Measurements from ENCODE around the gene RANGAP1. TPM values are rescaled to one million over a fixed set of nuclear protein-coding genes. Genes with fewer than 3 reads are reported as not detected.

Gene RANGAP1
- total and polyA plus RNA-seq, 2 of the 13 experiments (the other 11 are each of a cell fraction or from before 2014, with no cell fraction given): 51.8 to 83.9 TPM

- TF ChIP-seq BCLAF1 (IDR thresholded peaks at IDR 0.05): no peak
- no peak for TF ChIP-seq ISL2 (CRISPR knock-in tag; IDR thresholded peaks at IDR 0.05)
- no peak for TF ChIP-seq AKNA (CRISPR knock-in tag; IDR thresholded peaks at IDR 0.05; ENCODE audit: borderline replicate concordance)
- no peak for TF ChIP-seq HOXA5 (CRISPR knock-in tag; IDR thresholded peaks at IDR 0.05)
- peak; percentile 74 for TF ChIP-seq UBTF (CRISPR knock-in tag; IDR thresholded peaks at IDR 0.05)
- TF ChIP-seq ZNF275 (CRISPR knock-in tag; IDR thresholded peaks at IDR 0.05; ENCODE audit: borderline replicate concordance): 0 out of 2 replicates have a peak, but pooled peaks have one; percentile 25
- TF ChIP-seq PHF8 (CRISPR knock-in tag; IDR thresholded peaks at IDR 0.05): peak; percentile 47; the same call in 1 of the 2 replicates
- TF ChIP-seq ZNF737 (CRISPR knock-in tag; IDR thresholded peaks at IDR 0.05; ENCODE audit: borderline replicate concordance): no peak
- no peak for TF ChIP-seq ZNF333 (CRISPR knock-in tag; IDR thresholded peaks at IDR 0.05; ENCODE audit: borderline replicate concordance)
- no peak for TF ChIP-seq SMAD9 (CRISPR knock-in tag; IDR thresholded peaks at IDR 0.05)
- no peak for TF ChIP-seq ZNF75D (CRISPR knock-in tag; IDR thresholded peaks at IDR 0.05; ENCODE audit: borderline replicate concordance)
- no peak; the same call in 1 of the 2 replicates for TF ChIP-seq NCOA1 (CRISPR knock-in tag; IDR thresholded peaks at IDR 0.05)
- no peak for TF ChIP-seq ZZZ3 (CRISPR knock-in tag; IDR thresholded peaks at IDR 0.05; ENCODE audit: borderline replicate concordance)
- no peak for TF ChIP-seq KLF11 (CRISPR knock-in tag; IDR thresholded peaks at IDR 0.05)
Measured at GRCh38 chr22:41197038-41197972, 88.7 kb downstream of the RANGAP1 start (continued).
